T-helper 2 cell treated with Interferon-gamma antibody and Interleukin-4, amounts not matched to agents 100 ng/mL and 5 ng/mL, for 36 hours (primary cell): ENCODE data around the gene FAM177A1. TPM values are rescaled to one million over a fixed set of nuclear protein-coding genes. Genes with fewer than 3 reads are reported as not detected.
"Not testable (repeated sequence)": the region's sequence is repeated elsewhere in the genome, so short reads cannot be mapped to it uniquely, and the experiment has no call there.

Experiments used
- intact Hi-C: fragments of 100-400 bp; cut with micrococcal nuclease; formaldehyde crosslinking; loops from one replicate; pipeline ENCODE4 v1.15.1; 2023
- total RNA-seq: library from RNA; stranded (reverse); gene quantifications from 2 replicates; pipeline ENCODE4 v1.2.3, GENCODE V29; 2022

The FAM177A1 gene
- 37.3 and 38.5 TPM in 2 replicates for total RNA-seq

- intact Hi-C loops = loop anchor here (1.0 to 10.0 kb wide), 9 partner anchors 64 to 759 kb away; partner anchors contain the start of genes EAPP, NFKBIA, PRORP and PSMA6
Measured at GRCh38 chr14:35046048-35046750, at the start of gene FAM177A1. FAM177A1 (plus strand) TSS chr14:35046272; CDS start chr14:35046464, 192 bp downstream.

- intact Hi-C loops = no loop called here
Measured at GRCh38 chr14:34997762-34998161, 48.3 kb upstream of the FAM177A1 start.

- intact Hi-C loops = no loop called here
Measured at GRCh38 chr14:34999500-34999899, 46.6 kb upstream of the FAM177A1 start.

GRCh38 chr14:35001621-35002020, 44.5 kb upstream of the FAM177A1 start:
- intact Hi-C loops = no loop called here

- intact Hi-C loops = no loop called here
Measured at GRCh38 chr14:35004839-35005238, 41.2 kb upstream of the FAM177A1 start.

GRCh38 chr14:35016568-35016967, 29.5 kb upstream of the FAM177A1 start:
- intact Hi-C loops = no loop called here

- intact Hi-C loops = no loop called here
Measured at GRCh38 chr14:35020713-35021112, 25.4 kb upstream of the FAM177A1 start.

GRCh38 chr14:35028435-35028834, 17.6 kb upstream of the FAM177A1 start:
- intact Hi-C loops = no loop called here

GRCh38 chr14:35032562-35032961, 13.5 kb upstream of the FAM177A1 start:
- intact Hi-C loops = no loop called here

- intact Hi-C loops = no loop called here
Measured at GRCh38 chr14:35034440-35034833, 11.6 kb upstream of the FAM177A1 start.

GRCh38 chr14:35034944-35035554, 11.0 kb upstream of the FAM177A1 start:
- intact Hi-C loops = not testable (repeated sequence)

- intact Hi-C loops = not testable (repeated sequence)
Measured at GRCh38 chr14:35038312-35038711, 7.8 kb upstream of the FAM177A1 start.

- intact Hi-C loops = loop anchor here (10.0 kb wide), 1 partner anchor 762 kb away; the partner anchor contains the start of gene RALGAPA1
Measured at GRCh38 chr14:35042632-35043031, 3.4 kb upstream of the FAM177A1 start.

- intact Hi-C loops = loop anchor here (10.0 kb wide), 1 partner anchor 762 kb away; the partner anchor contains the start of gene RALGAPA1
Measured at GRCh38 chr14:35043046-35043445, 3.0 kb upstream of the FAM177A1 start.

- intact Hi-C loops = loop anchor here (5.0 to 10.0 kb wide), 3 partner anchors 247 to 760 kb away; partner anchors contain the start of genes EAPP, PSMA6 and RALGAPA1
Measured at GRCh38 chr14:35044939-35045797, 904 bp upstream of the FAM177A1 start.

- intact Hi-C loops = loop anchor here (1.0 to 10.0 kb wide), 9 partner anchors 63 to 759 kb away; partner anchors contain the start of genes EAPP, NFKBIA, PRORP and PSMA6
Measured at GRCh38 chr14:35045798-35046047, 349 bp upstream of the FAM177A1 start.

- intact Hi-C loops = loop anchor here (1.0 to 10.0 kb wide), 9 partner anchors 65 to 758 kb away; partner anchors contain the start of genes EAPP, NFKBIA, PRORP and PSMA6
Measured at GRCh38 chr14:35046751-35047536, 872 bp downstream of the FAM177A1 start.

- intact Hi-C loops = loop anchor here (2.0 to 10.0 kb wide), 5 partner anchors 244 to 757 kb away; partner anchors contain the start of genes EAPP, PSMA6, RALGAPA1 and SNX6
Measured at GRCh38 chr14:35047976-35048513, 2.0 kb downstream of the FAM177A1 start.

GRCh38 chr14:35050652-35051051, 4.6 kb downstream of the FAM177A1 start:
- intact Hi-C loops = no loop called here

- intact Hi-C loops = no loop called here
Measured at GRCh38 chr14:35051796-35052195, 5.7 kb downstream of the FAM177A1 start.
